B cell (primary cell): ENCODE data around the gene TMEM37. TPM values are rescaled to one million over a fixed set of nuclear protein-coding genes. Genes with fewer than 3 reads are reported as not detected.

ENCODE experiments used
- ATAC-seq: fragments of 200-7000 bp; cut with Tn5 transposase; one replicate; pipeline ENCODE4 v1.10.0; 2021; ENCODE audit warnings: low read depth, mild to moderate bottlenecking, moderate number of reproducible peaks, moderate library complexity
- CTCF ChIA-PET: fragments of 350-600 bp; sonication (Branson Sonifier 250); formaldehyde crosslinking; loops from one replicate; lab custom pipeline; 2021; ENCODE audit warnings: antibody characterized with exemption, inconsistent platforms; lab: Charles Lee
- POLR2A ChIA-PET: fragments of 350-600 bp; sonication (Branson Sonifier 250); formaldehyde crosslinking; loops from one replicate; lab custom pipeline; 2021; ENCODE audit warnings: antibody characterized with exemption; lab: Charles Lee
- DNase-seq: peaks from one replicate; pipeline ENCODE4 v3.0.0; 2013
- H2AFZ ChIP-seq: 2 replicates; pipeline ENCODE4 v1.6.1; 2012; ENCODE audit warnings: mild to moderate bottlenecking, low read depth, low read length; ENCODE audit not compliant: insufficient read depth, poor library complexity, severe bottlenecking
- H3K27ac ChIP-seq, 2 donors: 1 replicate in 1 of 2; 2 replicates in 1 of 2; pipeline ENCODE4 v1.5.1; 2012 to 2013; ENCODE audit warnings: low read length in 2 of 2, mild to moderate bottlenecking in 2 of 2, moderate library complexity in 1 of 2
- H3K27me3 ChIP-seq, 4 experiments: fragments of 200-600 bp in 1 of 4; sonication (generic) in 1 of 4; replicated peaks in 1 of 4; 1 replicate in 2 of 4; 2 replicates in 2 of 4; pipeline versions ENCODE4 v1.6.1 to v1.7.0; 2013 to 2016; ENCODE audit warnings: low read length in 3 of 4, mild to moderate bottlenecking in 2 of 4, mixed read lengths in 1 of 4, moderate library complexity in 1 of 4; ENCODE audit not compliant: insufficient read depth in 4 of 4, control insufficient read depth in 3 of 4; ENCODE audit errors: control extremely low read depth in 1 of 4
- H3K36me3 ChIP-seq, 2 experiments: replicated peaks in 1 of 2; 1 replicate in 1 of 2; 2 replicates in 1 of 2; pipeline versions ENCODE4 v1.6.1 to v1.7.1; 2013; ENCODE audit warnings: low read length in 1 of 2; ENCODE audit not compliant: insufficient read depth in 2 of 2, control insufficient read depth in 1 of 2; ENCODE audit errors: control extremely low read depth in 1 of 2, extremely low read depth in 1 of 2
- H3K4me1 ChIP-seq, 2 donors: fragments of 200-600 bp in 1 of 2; sonication (generic) in 1 of 2; 1 replicate in 1 of 2; 2 replicates in 1 of 2; pipeline versions ENCODE4 v1.5.1 to v1.6.1; 2013 to 2017; ENCODE audit warnings: low read length in 2 of 2; ENCODE audit not compliant: control insufficient read depth in 2 of 2, insufficient read depth in 2 of 2
- H3K4me2 ChIP-seq: replicated peaks from 2 replicates; pipeline ENCODE3; 2012; ENCODE audit warnings: mild to moderate bottlenecking, low read depth, low read length; ENCODE audit not compliant: poor library complexity, severe bottlenecking
- H3K4me3 ChIP-seq, 5 experiments: fragments of 200-600 bp in 1 of 5; sonication (generic) in 1 of 5; 1 replicate in 3 of 5; 2 replicates in 2 of 5; pipeline versions ENCODE4 v1.5.1 to v1.7.0; 2011 to 2016; ENCODE audit warnings: low read length in 4 of 5, mild to moderate bottlenecking in 4 of 5, low read depth in 2 of 5, control low read depth in 1 of 5, moderate library complexity in 1 of 5; ENCODE audit not compliant: insufficient read depth in 1 of 5; ENCODE audit errors: control extremely low read depth in 1 of 5, extremely low read depth in 1 of 5
- H3K79me2 ChIP-seq: fragments of 200-600 bp; sonication (generic); one replicate; pipeline ENCODE4 v1.6.0; 2016; ENCODE audit warnings: low read length; ENCODE audit not compliant: control insufficient read depth, insufficient read depth
- H3K9ac ChIP-seq: fragments of 200-600 bp; sonication (generic); 2 replicates; pipeline ENCODE4 v1.6.1; 2017; ENCODE audit warnings: mild to moderate bottlenecking, low read length, moderate library complexity
- H3K9me3 ChIP-seq, 3 donors: one replicate each; pipeline versions ENCODE4 v1.6.1 to v1.7.1; 2013; ENCODE audit warnings: low read length in 2 of 3; ENCODE audit not compliant: control insufficient read depth in 2 of 3, insufficient read depth in 1 of 3; ENCODE audit errors: control extremely low read depth in 1 of 3
- H4K20me1 ChIP-seq: 2 replicates; pipeline ENCODE4 v1.6.0; 2012; ENCODE audit warnings: mild to moderate bottlenecking, low read length; ENCODE audit not compliant: insufficient read depth, control insufficient read depth, poor library complexity, severe bottlenecking
- H3K27ac Mint-ChIP-seq: one replicate; pipeline ENCODE4 v1.8.0; 2021; ENCODE audit warnings: mixed read lengths
- H3K27me3 Mint-ChIP-seq: one replicate; pipeline ENCODE4 v1.8.0; 2021; ENCODE audit warnings: mixed read lengths
- H3K4me1 Mint-ChIP-seq: one replicate; pipeline ENCODE4 v1.8.0; 2021; ENCODE audit warnings: mixed read lengths
- H3K4me3 Mint-ChIP-seq: one replicate; pipeline ENCODE4 v1.8.0; 2021; ENCODE audit warnings: mixed read lengths
- H3K9me3 Mint-ChIP-seq: one replicate; pipeline ENCODE4 v1.8.0; 2022; ENCODE audit warnings: mixed read lengths; ENCODE audit not compliant: insufficient read depth
- EZH2 ChIP-seq: IDR thresholded peaks from 2 replicates; pipeline ENCODE4 v1.6.1; 2012; ENCODE audit warnings: borderline replicate concordance, low read depth, mild to moderate bottlenecking, moderate library complexity, low read length; ENCODE audit not compliant: insufficient read depth, poor library complexity, severe bottlenecking
- WGBS: methylation state at CpG from one replicate; pipeline ENCODE4 v1.1.5; 2013; ENCODE audit warnings: missing lambda C conversion rate; ENCODE audit not compliant: insufficient coverage; 5-methylcytosine and 5-hydroxymethylcytosine counted together
- intact Hi-C: fragments of 100-400 bp; cut with micrococcal nuclease; formaldehyde crosslinking; loops from one replicate; pipeline ENCODE4 v1.10.0; 2022
- polyA plus RNA-seq: library from polyadenylated mRNA; depleted of rRNA; stranded (reverse); fragments of >200 nt; gene quantifications from 2 replicates; pipeline ENCODE4 v1.2.3, GENCODE V29; 2012
- total RNA-seq, 2 donors: library from RNA; stranded (reverse); fragments of 120-200 nt in 1 of 2; gene quantifications; 1 replicate in 1 of 2; 2 replicates in 1 of 2; pipeline versions ENCODE4 v1.2.3 to v1.2.4, GENCODE V29; 2013 to 2022
- TF ChIP-seq, protein P1 (sequence below): fragments of 200-600 bp; IDR thresholded peaks from one replicate; pipeline ENCODE4 v1.8.0; 2022; ENCODE audit warnings: antibody characterized with exemption, mild to moderate bottlenecking

TMEM37 gene
- total and polyA plus RNA-seq, 2 donors (not counting 1 experiment from before 2014, with no cell fraction given), result not detected

DNA sequence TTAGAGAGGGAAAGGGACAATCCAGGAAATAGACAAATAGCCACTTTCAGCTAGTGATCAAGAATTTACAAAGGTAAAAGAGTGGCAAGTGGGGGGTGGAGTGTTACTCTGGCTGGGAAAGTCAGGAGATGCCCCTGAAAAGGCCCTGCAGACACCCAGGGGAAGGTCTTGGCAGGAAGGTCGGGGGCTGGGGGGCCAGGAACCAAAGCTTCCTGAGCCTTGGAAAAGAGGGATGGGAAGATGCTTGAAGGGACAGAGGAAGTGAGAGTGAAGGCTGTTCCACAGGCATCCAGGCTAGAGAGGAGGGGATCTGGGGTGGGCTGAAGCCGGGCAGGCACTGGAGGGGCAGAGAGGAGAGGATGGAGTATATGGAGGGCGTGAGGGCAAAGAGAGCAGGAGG lies 3.9 kb upstream of the TMEM37 start:
- no peaks in the 10 kb centered on the region for H3K9me3 Mint-ChIP-seq
- peaks cover 20% of the 10 kb centered on the region for H3K4me1 Mint-ChIP-seq
- intact Hi-C loops, result no loop called here
- no peak overlapping the region for H3K4me3 Mint-ChIP-seq
- Histone ChIP-seq H3K4me2 (no peak overlapping the region), H3K79me2 (no peaks in the 10 kb centered on the region), H2AFZ (no peak overlapping the region), H3K9ac (no peak overlapping the region), H3K9me3 (peaks cover 0 to 7% (median 0%) of the 10 kb centered on the region in 3 donors), H4K20me1 (no peaks in the 10 kb centered on the region), H3K27ac (no peak overlapping the region), H3K27me3 (peaks cover 0 to 66% (median 27%) of the 10 kb centered on the region in 4 experiments), H3K36me3 (no peaks in the 10 kb centered on the region), H3K4me1 (peaks cover 19 to 20% of the 10 kb centered on the region in 2 donors), H3K4me3 (no peak overlapping the region)
- peaks cover 80% of the 10 kb centered on the region for H3K27me3 Mint-ChIP-seq
- 84% methylated on average over 3 of the region's 3 CpGs for WGBS
- ATAC-seq (no peak), DNase-seq (no peak)
- TF ChIP-seq, protein P1, sequence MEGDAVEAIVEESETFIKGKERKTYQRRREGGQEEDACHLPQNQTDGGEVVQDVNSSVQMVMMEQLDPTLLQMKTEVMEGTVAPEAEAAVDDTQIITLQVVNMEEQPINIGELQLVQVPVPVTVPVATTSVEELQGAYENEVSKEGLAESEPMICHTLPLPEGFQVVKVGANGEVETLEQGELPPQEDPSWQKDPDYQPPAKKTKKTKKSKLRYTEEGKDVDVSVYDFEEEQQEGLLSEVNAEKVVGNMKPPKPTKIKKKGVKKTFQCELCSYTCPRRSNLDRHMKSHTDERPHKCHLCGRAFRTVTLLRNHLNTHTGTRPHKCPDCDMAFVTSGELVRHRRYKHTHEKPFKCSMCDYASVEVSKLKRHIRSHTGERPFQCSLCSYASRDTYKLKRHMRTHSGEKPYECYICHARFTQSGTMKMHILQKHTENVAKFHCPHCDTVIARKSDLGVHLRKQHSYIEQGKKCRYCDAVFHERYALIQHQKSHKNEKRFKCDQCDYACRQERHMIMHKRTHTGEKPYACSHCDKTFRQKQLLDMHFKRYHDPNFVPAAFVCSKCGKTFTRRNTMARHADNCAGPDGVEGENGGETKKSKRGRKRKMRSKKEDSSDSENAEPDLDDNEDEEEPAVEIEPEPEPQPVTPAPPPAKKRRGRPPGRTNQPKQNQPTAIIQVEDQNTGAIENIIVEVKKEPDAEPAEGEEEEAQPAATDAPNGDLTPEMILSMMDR, result no peak
- no peak for TF ChIP-seq EZH2
- CTCF ChIA-PET, result no interaction called here
- H3K27ac Mint-ChIP-seq, result no peak overlapping the region
- POLR2A ChIA-PET, result no interaction called here

DNA sequence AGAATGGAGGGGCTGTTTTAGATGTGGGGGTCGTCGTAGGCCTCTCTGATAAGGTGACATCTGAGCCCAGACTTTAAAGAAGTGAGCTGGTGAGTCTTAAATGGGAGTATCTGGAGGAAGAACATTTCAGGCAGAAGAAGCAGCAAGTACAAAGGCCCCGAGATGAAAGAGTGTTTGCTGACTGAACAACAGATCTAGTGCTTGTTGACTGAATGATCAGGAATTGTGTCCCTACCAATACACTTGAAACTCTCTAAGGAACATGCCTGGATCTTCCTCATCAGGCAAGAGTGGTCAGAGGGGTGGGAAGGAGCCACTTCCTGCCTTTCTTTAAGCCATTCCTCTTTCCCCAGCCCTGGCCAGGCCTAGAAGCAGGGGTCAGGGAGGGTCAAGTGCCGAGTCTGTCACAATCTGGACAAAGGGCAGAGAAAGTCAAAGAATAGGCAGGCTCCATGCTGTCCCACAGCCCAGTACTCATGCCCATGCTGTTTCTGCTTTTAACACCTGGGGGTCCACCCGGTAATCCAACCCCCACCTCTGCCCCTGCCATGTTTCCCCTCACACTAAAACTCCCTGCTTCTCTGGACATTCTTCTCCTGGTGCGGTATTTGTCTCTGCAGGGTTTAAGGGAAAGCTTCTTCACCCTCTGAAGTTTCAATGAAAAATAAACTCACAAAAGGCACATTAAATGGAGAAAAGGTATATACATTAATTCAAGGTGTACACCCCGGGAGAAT lies 3.0 kb upstream of the TMEM37 start:
- ChIA-PET POLR2A (no interaction called here), CTCF (no interaction called here)
- H3K4me1 ChIP-seq, result peaks cover 20 to 21% of the 10 kb centered on the region in 2 donors
- DNase-seq (no peak), ATAC-seq (no peak)
- peaks cover 0 to 7% (median 0%) of the 10 kb centered on the region in 3 donors for H3K9me3 ChIP-seq
- H4K20me1 ChIP-seq, result no peaks in the 10 kb centered on the region
- no peak overlapping the region for H3K27ac Mint-ChIP-seq
- no peak overlapping the region for H3K4me3 ChIP-seq
- H3K27me3 ChIP-seq, result peaks cover 0 to 72% (median 30%) of the 10 kb centered on the region in 4 experiments
- H3K27me3 Mint-ChIP-seq, result peaks cover 82% of the 10 kb centered on the region
- H3K4me1 Mint-ChIP-seq, result peaks cover 23% of the 10 kb centered on the region
- H3K36me3 ChIP-seq, result no peaks in the 10 kb centered on the region
- no peak overlapping the region for H3K9ac ChIP-seq
- WGBS, result 89% methylated on average over 3 of the region's 7 CpGs
- TF ChIP-seq, protein P1, result no peak
- no peak for TF ChIP-seq EZH2
- H3K27ac ChIP-seq, result no peak overlapping the region
- H3K4me2 ChIP-seq, result no peak overlapping the region
- intact Hi-C loops, result no loop called here
- no peaks in the 10 kb centered on the region for H3K9me3 Mint-ChIP-seq
- no peaks in the 10 kb centered on the region for H3K79me2 ChIP-seq
- no peak overlapping the region for H2AFZ ChIP-seq
- H3K4me3 Mint-ChIP-seq, result no peak overlapping the region
